Mesenchymal stem cell (in vitro differentiated cells and primary cell): ENCODE results near the gene GAK.

Experiments used
- DNase-seq: peaks from one replicate; pipeline ENCODE4 v3.0.0-alpha.2; 2013
- H2AFZ ChIP-seq: one replicate; pipeline ENCODE4 v1.6.1; 2013; ENCODE audit warnings: low read depth, mild to moderate bottlenecking, control low read depth, inconsistent platforms, low read length, moderate library complexity
- H2AK5ac ChIP-seq: 2 replicates; pipeline ENCODE4 v1.6.1; 2013; ENCODE audit warnings: low read length, moderate library complexity, mild to moderate bottlenecking, inconsistent platforms; ENCODE audit not compliant: severe bottlenecking
- H2BK120ac ChIP-seq: one replicate; pipeline ENCODE4 v1.6.1; 2013; ENCODE audit warnings: low read depth, mild to moderate bottlenecking, inconsistent platforms, low read length, moderate library complexity
- H2BK12ac ChIP-seq, 2 experiments: one replicate each; pipeline ENCODE4 v1.6.1; 2013; ENCODE audit warnings: inconsistent platforms in 2 of 2, low read length in 2 of 2, mild to moderate bottlenecking in 2 of 2, moderate library complexity in 2 of 2, control low read depth in 1 of 2
- H2BK15ac ChIP-seq: one replicate; pipeline ENCODE4 v1.6.1; 2013; ENCODE audit warnings: mild to moderate bottlenecking, low read depth, inconsistent platforms; ENCODE audit not compliant: poor library complexity, severe bottlenecking
- H2BK5ac ChIP-seq: 2 replicates; pipeline ENCODE4 v1.6.1; 2013; ENCODE audit warnings: low read depth, mild to moderate bottlenecking, low read length, control low read depth, inconsistent platforms; ENCODE audit not compliant: poor library complexity, severe bottlenecking
- H3K14ac ChIP-seq, 2 experiments: one replicate each; pipeline ENCODE4 v1.6.1; 2013; ENCODE audit warnings: inconsistent platforms in 2 of 2, low read length in 2 of 2, control low read depth in 1 of 2, mild to moderate bottlenecking in 1 of 2, moderate library complexity in 1 of 2
- H3K18ac ChIP-seq, 2 experiments: one replicate each; pipeline ENCODE4 v1.6.1; 2013; ENCODE audit warnings: inconsistent platforms in 2 of 2, low read length in 2 of 2, control low read depth in 1 of 2, low read depth in 1 of 2, mild to moderate bottlenecking in 1 of 2
- H3K23ac ChIP-seq, 2 experiments: one replicate each; pipeline ENCODE4 v1.6.1; 2013; ENCODE audit warnings: inconsistent platforms in 2 of 2, low read length in 2 of 2, mild to moderate bottlenecking in 2 of 2, moderate library complexity in 2 of 2, control low read depth in 1 of 2
- H3K27ac ChIP-seq: 2 replicates; pipeline ENCODE4 v1.5.1; 2013; ENCODE audit warnings: mild to moderate bottlenecking, moderate library complexity, low read length, control low read depth, inconsistent platforms; ENCODE audit not compliant: poor library complexity, severe bottlenecking
- H3K27me3 ChIP-seq, 2 experiments: 2 replicates each; pipeline versions ENCODE4 v1.6.1 to v1.7.0; 2013; ENCODE audit warnings: low read length in 2 of 2, mild to moderate bottlenecking in 2 of 2, moderate library complexity in 2 of 2, control low read depth in 1 of 2, inconsistent platforms in 1 of 2; ENCODE audit not compliant: control insufficient read depth in 1 of 2, insufficient read depth in 1 of 2
- H3K36me3 ChIP-seq, 2 experiments: 2 replicates each; pipeline versions ENCODE4 v1.6.1 to v1.7.0; 2013; ENCODE audit warnings: low read length in 2 of 2, control low read depth in 1 of 2, inconsistent platforms in 1 of 2, low read depth in 1 of 2, mild to moderate bottlenecking in 1 of 2; ENCODE audit not compliant: insufficient read depth in 2 of 2, control insufficient read depth in 1 of 2
- H3K4ac ChIP-seq, 2 experiments: one replicate each; pipeline ENCODE4 v1.6.1; 2013; ENCODE audit warnings: inconsistent platforms in 2 of 2, low read length in 2 of 2, mild to moderate bottlenecking in 2 of 2, moderate library complexity in 2 of 2, control low read depth in 1 of 2, low read depth in 1 of 2
- H3K4me1 ChIP-seq: 2 replicates; pipeline ENCODE4 v1.6.1; 2013; ENCODE audit warnings: low read depth, low read length, control low read depth; ENCODE audit not compliant: control insufficient read depth, insufficient read depth
- H3K4me2 ChIP-seq: 2 replicates; pipeline ENCODE4 v1.6.1; 2013; ENCODE audit warnings: low read length, mild to moderate bottlenecking, inconsistent platforms; ENCODE audit not compliant: poor library complexity, severe bottlenecking
- H3K4me3 ChIP-seq, 2 experiments: 2 replicates each; pipeline versions ENCODE4 v1.5.1 to v1.7.0; 2013; ENCODE audit warnings: low read length in 2 of 2, mild to moderate bottlenecking in 2 of 2, control low read depth in 1 of 2, low read depth in 1 of 2; ENCODE audit not compliant: insufficient read depth in 1 of 2
- H3K79me1 ChIP-seq: replicated peaks from 2 replicates; pipeline ENCODE4 v1.6.1; 2013; ENCODE audit warnings: mild to moderate bottlenecking, control low read depth, low read length, inconsistent platforms; ENCODE audit not compliant: poor library complexity, severe bottlenecking
- H3K9ac ChIP-seq: 2 replicates; pipeline ENCODE4 v1.7.0; 2013; ENCODE audit warnings: mild to moderate bottlenecking, low read length, moderate library complexity
- H3K9me3 ChIP-seq: 2 replicates; pipeline ENCODE4 v1.7.0; 2013; ENCODE audit warnings: mild to moderate bottlenecking, low read length; ENCODE audit not compliant: control insufficient read depth
- H4K8ac ChIP-seq: one replicate; pipeline ENCODE4 v1.6.1; 2013; ENCODE audit warnings: inconsistent platforms, mild to moderate bottlenecking, low read length, moderate library complexity
- H4K91ac ChIP-seq: one replicate; pipeline ENCODE4 v1.6.1; 2013; ENCODE audit warnings: mild to moderate bottlenecking, low read length, inconsistent platforms
- WGBS: methylation state at CpG from one replicate; pipeline ENCODE4 v1.1.7; 2013; ENCODE audit warnings: mixed read lengths; 5-methylcytosine and 5-hydroxymethylcytosine counted together

Gene GAK

GRCh38 chr4:899556-899906, 32.6 kb downstream of the GAK start:
- Histone ChIP-seq H2BK120ac (no peak overlapping the region), H3K79me1 (peaks cover 60% of the 10 kb centered on the region), H2BK12ac (no peak overlapping the region), H3K4me3 (no peak overlapping the region), H3K4ac (no peak overlapping the region), H3K4me1 (peaks cover 9% of the 10 kb centered on the region), H3K36me3 (peaks cover 37 to 83% of the 10 kb centered on the region in 2 experiments), H3K9me3 (no peaks in the 10 kb centered on the region), H3K27ac (no peak overlapping the region), H3K23ac (no peak overlapping the region), H2AFZ (no peak overlapping the region), H3K14ac (no peak overlapping the region), H2AK5ac (no peak overlapping the region), H3K9ac (no peak overlapping the region), H2BK5ac (no peak overlapping the region), H3K4me2 (no peak overlapping the region), H4K8ac (no peak overlapping the region), H2BK15ac (no peak overlapping the region), H3K18ac (no peak overlapping the region), H3K27me3 (no peaks in the 10 kb centered on the region), H4K91ac (no peak overlapping the region)
- DNase-seq, result no peak
- WGBS, result 95% methylated on average over 12 of the region's 12 CpGs

GRCh38 chr4:898869-899555, 33.1 kb downstream of the GAK start:
- Histone ChIP-seq H2BK15ac (no peak overlapping the region), H3K27ac (no peak overlapping the region)

GRCh38 chr4:898123-898522, 34.0 kb downstream of the GAK start:
- Histone ChIP-seq H3K14ac (no peak overlapping the region), H2BK15ac (no peak overlapping the region), H3K18ac (no peak overlapping the region), H2AFZ (no peak overlapping the region), H2BK5ac (no peak overlapping the region), H3K4me2 (no peak overlapping the region), H2AK5ac (no peak overlapping the region), H3K79me1 (peaks cover 66% of the 10 kb centered on the region), H3K9me3 (no peaks in the 10 kb centered on the region), H3K4me3 (no peak overlapping the region), H3K36me3 (peaks cover 46 to 88% of the 10 kb centered on the region in 2 experiments), H3K27ac (no peak overlapping the region), H4K91ac (no peak overlapping the region), H3K23ac (no peak overlapping the region), H3K27me3 (no peaks in the 10 kb centered on the region), H3K4me1 (peaks cover 9% of the 10 kb centered on the region), H2BK12ac (no peak overlapping the region), H3K9ac (no peak overlapping the region), H4K8ac (no peak overlapping the region), H3K4ac (no peak overlapping the region), H2BK120ac (no peak overlapping the region)
- 92% methylated on average over 11 of the region's 15 CpGs for WGBS
- DNase-seq, result no peak

More at GRCh38 chr4:898869-899555, 33.1 kb downstream of the GAK start:
- Histone ChIP-seq H3K79me1 (peaks cover 63% of the 10 kb centered on the region), H3K36me3 (peaks cover 40 to 88% of the 10 kb centered on the region in 2 experiments), H3K18ac (no peak overlapping the region), H4K8ac (no peak overlapping the region), H2AFZ (no peak overlapping the region), H2BK120ac (no peak overlapping the region), H2BK5ac (no peak overlapping the region), H3K4me3 (no peak overlapping the region), H3K23ac (no peak overlapping the region), H3K27me3 (no peaks in the 10 kb centered on the region), H3K9ac (no peak overlapping the region), H3K4me1 (peaks cover 9% of the 10 kb centered on the region), H3K4ac (no peak overlapping the region), H2BK12ac (no peak overlapping the region), H2AK5ac (no peak overlapping the region), H3K9me3 (no peaks in the 10 kb centered on the region), H3K4me2 (no peak overlapping the region), H3K14ac (no peak overlapping the region), H4K91ac (no peak overlapping the region)
- DNase-seq, result no peak
- 96% methylated on average over 27 of the region's 27 CpGs for WGBS

GRCh38 chr4:896630-897029, 35.5 kb downstream of the GAK start:
- H3K9ac ChIP-seq, result no peak overlapping the region

More at GRCh38 chr4:896630-897029, 35.5 kb downstream of the GAK start:
- no peak overlapping the region for H3K4me3 ChIP-seq
- DNase-seq, result no peak
- H2AK5ac ChIP-seq, result no peak overlapping the region
- no peak overlapping the region for H2BK120ac ChIP-seq
- H3K9me3 ChIP-seq, result no peaks in the 10 kb centered on the region
- no peak overlapping the region for H3K4ac ChIP-seq
- no peak overlapping the region for H3K23ac ChIP-seq
- peak overlapping the region in 1 of 2 experiments; percentile 25 for H2BK12ac ChIP-seq
- peaks cover 50 to 92% of the 10 kb centered on the region in 2 experiments for H3K36me3 ChIP-seq
- peaks cover 70% of the 10 kb centered on the region for H3K79me1 ChIP-seq
- no peak overlapping the region for H3K4me2 ChIP-seq
- H3K18ac ChIP-seq, result no peak overlapping the region
- H2BK15ac ChIP-seq, result no peak overlapping the region
- H2AFZ ChIP-seq, result no peak overlapping the region
- peaks cover 9% of the 10 kb centered on the region for H3K4me1 ChIP-seq
- no peak overlapping the region for H4K8ac ChIP-seq
- no peak overlapping the region for H2BK5ac ChIP-seq
- H3K14ac ChIP-seq, result no peak overlapping the region
- no peaks in the 10 kb centered on the region for H3K27me3 ChIP-seq
- H3K27ac ChIP-seq, result no peak overlapping the region
- H4K91ac ChIP-seq, result no peak overlapping the region
- 98% methylated on average over 20 of the region's 20 CpGs for WGBS
